ENCODE results near the gene OR6C75.
"Not testable (repeated sequence)": the region's sequence is repeated elsewhere in the genome, so short reads cannot be mapped to it uniquely, and the experiment has no call there.

OR6C75 gene

DNA sequence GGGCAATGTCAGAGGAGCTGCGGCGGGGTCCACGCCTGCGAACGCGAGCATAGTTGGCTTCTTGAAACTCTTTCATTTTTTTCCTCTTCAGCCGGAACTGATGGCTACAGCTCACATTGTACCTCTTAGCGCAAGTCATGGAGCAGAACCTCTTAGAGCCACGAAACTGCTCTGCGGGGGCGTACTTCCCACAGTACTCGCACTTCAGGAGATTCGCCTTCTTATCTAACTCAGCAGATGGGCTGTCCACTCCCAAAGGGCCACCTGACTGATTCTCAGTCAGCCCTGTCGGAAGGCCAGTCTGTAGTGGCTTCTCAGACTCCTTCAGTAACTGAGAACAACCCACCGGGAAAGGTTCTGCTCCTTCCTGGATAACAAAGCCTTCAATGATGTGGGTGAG lies 49.4 kb downstream of the OR6C75 start:
- H3K4me1 ChIP-seq (ENCODE audit: insufficient read depth, low read length); H3K9ac ChIP-seq (ENCODE audit: low read depth, low read length); H3K9me3 ChIP-seq (ENCODE audit: control insufficient read depth, insufficient read depth, low read length); H3K36me3 ChIP-seq (ENCODE audit: insufficient read depth, low read length): not testable (repeated sequence)

DNA sequence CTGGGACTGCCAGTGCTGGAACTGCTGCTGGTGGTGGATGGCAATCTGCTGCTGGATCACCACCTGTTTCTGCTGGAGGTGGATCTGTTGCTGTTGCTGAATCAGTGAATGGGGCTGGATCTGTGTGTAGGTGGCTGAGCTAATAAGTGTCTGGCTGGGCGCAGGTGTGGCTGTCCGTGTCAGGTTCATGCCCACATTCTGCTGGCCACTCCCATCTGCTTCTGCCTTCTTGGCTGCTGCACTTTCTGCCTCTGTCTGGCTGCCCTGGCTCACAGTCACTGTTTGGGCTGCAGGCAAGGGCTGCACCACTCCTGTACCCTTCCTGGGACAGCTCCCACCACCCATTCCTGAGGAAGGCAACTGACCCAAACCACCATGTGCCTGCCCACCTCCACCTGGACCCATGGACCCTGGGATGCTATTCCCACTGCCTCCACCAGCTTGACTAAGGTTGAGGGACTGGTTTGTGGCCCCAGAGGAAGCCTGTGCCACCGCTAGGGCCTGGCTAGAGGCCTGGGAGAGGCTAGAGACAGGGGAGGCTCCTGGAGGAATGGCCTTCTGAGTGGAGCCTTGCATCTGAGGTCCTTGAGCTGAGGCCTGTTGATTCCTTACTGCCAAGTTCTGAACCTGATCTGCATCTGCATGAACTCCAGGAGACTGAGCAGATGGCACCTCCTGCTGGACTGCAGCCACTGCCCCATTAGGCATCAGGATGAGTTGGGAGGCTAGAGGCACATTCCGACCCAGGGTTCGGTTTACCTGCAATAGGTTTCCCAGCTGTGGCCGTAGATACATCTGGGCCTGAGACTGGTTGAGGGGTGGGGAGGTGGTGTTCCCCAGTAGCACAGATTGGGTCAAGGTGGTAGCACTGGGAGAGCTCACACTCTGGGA lies 51.0 kb downstream of the OR6C75 start:
- H3K9me3 ChIP-seq (ENCODE audit: control insufficient read depth, insufficient read depth, low read length); H3K36me3 ChIP-seq (ENCODE audit: insufficient read depth, low read length): not testable (repeated sequence)

DNA sequence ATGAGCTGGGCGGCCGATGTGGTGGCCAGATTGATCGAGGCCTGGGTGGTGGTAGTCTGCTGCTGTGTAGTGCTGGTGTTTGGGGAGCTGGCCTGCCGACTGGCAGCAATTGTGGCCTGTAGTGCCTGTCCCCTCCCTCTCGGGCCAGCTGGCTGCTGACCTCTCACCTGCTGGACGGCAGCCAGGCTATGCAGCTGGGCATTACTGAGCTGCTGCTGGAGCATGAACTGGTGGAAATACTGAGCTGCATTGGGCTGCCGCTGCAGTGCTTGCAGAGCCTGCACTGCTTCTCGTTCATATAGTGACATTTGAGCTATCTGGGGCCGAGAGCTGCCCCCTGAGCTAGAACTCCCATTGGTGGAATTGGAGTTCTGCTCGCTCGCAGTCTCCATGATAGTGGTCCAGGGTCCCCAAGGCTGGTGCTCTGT lies 51.6 kb downstream of the OR6C75 start:
- not testable (repeated sequence) for H3K9ac ChIP-seq (ENCODE audit: low read depth, low read length); H3K36me3 ChIP-seq (ENCODE audit: insufficient read depth, low read length); H3K4me1 ChIP-seq (ENCODE audit: insufficient read depth, low read length); H3K9me3 ChIP-seq (ENCODE audit: control insufficient read depth, insufficient read depth, low read length)

More for the DNA sequence above, 51.0 kb downstream of the OR6C75 start:
- H3K9ac ChIP-seq (ENCODE audit: low read depth, low read length); H3K4me1 ChIP-seq (ENCODE audit: insufficient read depth, low read length): not testable (repeated sequence)

DNA sequence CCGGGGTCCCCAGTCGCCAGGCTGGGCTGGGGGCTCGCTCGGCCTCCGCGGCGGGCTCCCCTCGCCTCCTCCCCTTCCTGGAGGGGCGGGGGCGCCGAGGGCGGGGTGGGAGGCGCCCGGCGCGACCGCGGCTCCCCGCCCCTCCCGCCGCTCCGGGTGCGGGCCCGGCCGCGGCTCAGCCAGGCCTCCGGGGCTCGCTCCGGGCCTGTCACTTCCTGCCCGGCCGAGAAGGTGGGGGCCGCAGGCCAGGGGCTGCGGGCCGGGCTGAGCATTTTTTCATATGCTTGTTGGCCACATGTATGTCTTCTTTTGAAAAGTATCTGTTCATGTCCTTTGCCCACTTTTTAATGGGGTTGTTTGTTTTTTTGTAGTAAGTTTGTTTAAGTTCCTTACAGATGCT lies 52.1 kb downstream of the OR6C75 start:
- not testable (repeated sequence) for H3K9me3 ChIP-seq (ENCODE audit: control insufficient read depth, insufficient read depth, low read length); H3K4me1 ChIP-seq (ENCODE audit: insufficient read depth, low read length); H3K36me3 ChIP-seq (ENCODE audit: insufficient read depth, low read length)
- peak overlapping the region; percentile 4; the same call in 1 of the 2 replicates for H3K9ac ChIP-seq (ENCODE audit: low read depth, low read length)

DNA sequence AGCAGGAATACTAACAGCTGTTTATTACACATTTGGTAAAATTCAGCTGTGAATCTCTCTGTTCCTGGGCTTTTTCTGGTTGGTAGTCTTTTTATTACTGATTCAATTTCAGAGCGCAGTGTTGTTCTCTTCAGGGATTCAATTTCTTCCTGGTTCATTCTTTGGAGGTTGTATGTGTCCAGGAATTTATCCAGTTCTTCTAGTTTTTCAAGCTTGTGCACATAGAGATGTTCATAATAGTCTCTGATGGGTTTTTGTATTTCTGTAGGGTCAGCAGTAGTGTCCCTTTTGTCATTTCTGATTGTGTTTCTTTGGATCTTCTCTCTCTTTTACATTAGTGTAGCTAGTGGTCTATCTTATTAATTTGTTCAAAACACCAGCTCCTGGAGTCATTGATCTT lies 54.2 kb downstream of the OR6C75 start:
- H3K9me3 ChIP-seq (ENCODE audit: control insufficient read depth, insufficient read depth, low read length), result no peaks in the 10 kb centered on the region
- H3K9ac ChIP-seq (ENCODE audit: low read depth, low read length), result no peak overlapping the region
- no peaks in the 10 kb centered on the region for H3K4me1 ChIP-seq (ENCODE audit: insufficient read depth, low read length)
- no peaks in the 10 kb centered on the region for H3K36me3 ChIP-seq (ENCODE audit: insufficient read depth, low read length)
